Measurements from ENCODE around the gene LSM4.

LSM4 gene

GRCh38 chr19:18281082-18282020, 41.5 kb downstream of the LSM4 start, which contains the start of gene JUND:
Gene JUND, minus strand, starts transcription at chr19:18281622. Its CDS starts 138 bp downstream, at chr19:18281484.
- TF ChIP-seq ZBTB7A (IDR thresholded peaks at IDR 0.05; ENCODE audit: low read depth) (peak; percentile 40; the same call in 1 of the 2 replicates), YY1 (IDR thresholded peaks at IDR 0.05; ENCODE audit: low read depth) (peak; percentile 40; the same call in 1 of the 2 replicates), RAD21 (IDR thresholded peaks at IDR 0.05; ENCODE audit: low read depth) (no peak), CEBPB (IDR thresholded peaks at IDR 0.05) (peak; percentile 7; the same call in 1 of the 2 replicates), FOXM1 (IDR thresholded peaks at IDR 0.05; ENCODE audit: borderline replicate concordance, low read depth) (no peak), NFIC (IDR thresholded peaks at IDR 0.05) (no peak; the same call in 1 of the 2 replicates), MAX (IDR thresholded peaks at IDR 0.05) (no peak), EP300 (IDR thresholded peaks at IDR 0.05; ENCODE audit: borderline replicate concordance) (peak; percentile 28; the same call in 1 of the 2 replicates), EGR1 (IDR thresholded peaks at IDR 0.05) (no peak; the same call in 1 of the 2 replicates), CREB1 (IDR thresholded peaks at IDR 0.05; ENCODE audit: low read depth) (peak; percentile 68; the same call in 1 of the 2 replicates), TCF12 (IDR thresholded peaks at IDR 0.05; ENCODE audit: low read depth) (0 out of 2 replicates have a peak, but pooled peaks have one; percentile 14), TEAD4 (IDR thresholded peaks at IDR 0.05) (no peak), TAF1 (IDR thresholded peaks at IDR 0.05; ENCODE audit: low read depth) (peak; percentile 63)
- TF ChIP-seq, protein P1, sequence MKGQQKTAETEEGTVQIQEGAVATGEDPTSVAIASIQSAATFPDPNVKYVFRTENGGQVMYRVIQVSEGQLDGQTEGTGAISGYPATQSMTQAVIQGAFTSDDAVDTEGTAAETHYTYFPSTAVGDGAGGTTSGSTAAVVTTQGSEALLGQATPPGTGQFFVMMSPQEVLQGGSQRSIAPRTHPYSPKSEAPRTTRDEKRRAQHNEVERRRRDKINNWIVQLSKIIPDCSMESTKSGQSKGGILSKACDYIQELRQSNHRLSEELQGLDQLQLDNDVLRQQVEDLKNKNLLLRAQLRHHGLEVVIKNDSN (IDR thresholded peaks at IDR 0.05): no peak
- TF ChIP-seq, protein P2, sequence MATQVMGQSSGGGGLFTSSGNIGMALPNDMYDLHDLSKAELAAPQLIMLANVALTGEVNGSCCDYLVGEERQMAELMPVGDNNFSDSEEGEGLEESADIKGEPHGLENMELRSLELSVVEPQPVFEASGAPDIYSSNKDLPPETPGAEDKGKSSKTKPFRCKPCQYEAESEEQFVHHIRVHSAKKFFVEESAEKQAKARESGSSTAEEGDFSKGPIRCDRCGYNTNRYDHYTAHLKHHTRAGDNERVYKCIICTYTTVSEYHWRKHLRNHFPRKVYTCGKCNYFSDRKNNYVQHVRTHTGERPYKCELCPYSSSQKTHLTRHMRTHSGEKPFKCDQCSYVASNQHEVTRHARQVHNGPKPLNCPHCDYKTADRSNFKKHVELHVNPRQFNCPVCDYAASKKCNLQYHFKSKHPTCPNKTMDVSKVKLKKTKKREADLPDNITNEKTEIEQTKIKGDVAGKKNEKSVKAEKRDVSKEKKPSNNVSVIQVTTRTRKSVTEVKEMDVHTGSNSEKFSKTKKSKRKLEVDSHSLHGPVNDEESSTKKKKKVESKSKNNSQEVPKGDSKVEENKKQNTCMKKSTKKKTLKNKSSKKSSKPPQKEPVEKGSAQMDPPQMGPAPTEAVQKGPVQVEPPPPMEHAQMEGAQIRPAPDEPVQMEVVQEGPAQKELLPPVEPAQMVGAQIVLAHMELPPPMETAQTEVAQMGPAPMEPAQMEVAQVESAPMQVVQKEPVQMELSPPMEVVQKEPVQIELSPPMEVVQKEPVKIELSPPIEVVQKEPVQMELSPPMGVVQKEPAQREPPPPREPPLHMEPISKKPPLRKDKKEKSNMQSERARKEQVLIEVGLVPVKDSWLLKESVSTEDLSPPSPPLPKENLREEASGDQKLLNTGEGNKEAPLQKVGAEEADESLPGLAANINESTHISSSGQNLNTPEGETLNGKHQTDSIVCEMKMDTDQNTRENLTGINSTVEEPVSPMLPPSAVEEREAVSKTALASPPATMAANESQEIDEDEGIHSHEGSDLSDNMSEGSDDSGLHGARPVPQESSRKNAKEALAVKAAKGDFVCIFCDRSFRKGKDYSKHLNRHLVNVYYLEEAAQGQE (IDR thresholded peaks at IDR 0.05; ENCODE audit: low read depth): no peak

- TF ChIP-seq MAX (IDR thresholded peaks at IDR 0.05) (peak; percentile 87), TCF12 (IDR thresholded peaks at IDR 0.05; ENCODE audit: low read depth) (peak; percentile 71), EP300 (IDR thresholded peaks at IDR 0.05; ENCODE audit: borderline replicate concordance) (peak; percentile 25; the same call in 1 of the 2 replicates), ZBTB7A (IDR thresholded peaks at IDR 0.05; ENCODE audit: low read depth) (peak; percentile 55), TEAD4 (IDR thresholded peaks at IDR 0.05) (no peak), TAF1 (IDR thresholded peaks at IDR 0.05; ENCODE audit: low read depth) (0 out of 2 replicates have a peak, but pooled peaks have one; percentile 23)
- TF ChIP-seq, protein P2 (IDR thresholded peaks at IDR 0.05; ENCODE audit: low read depth): no peak
Measured at GRCh38 chr19:18280247-18281081, 42.4 kb downstream of the LSM4 start.

DNA sequence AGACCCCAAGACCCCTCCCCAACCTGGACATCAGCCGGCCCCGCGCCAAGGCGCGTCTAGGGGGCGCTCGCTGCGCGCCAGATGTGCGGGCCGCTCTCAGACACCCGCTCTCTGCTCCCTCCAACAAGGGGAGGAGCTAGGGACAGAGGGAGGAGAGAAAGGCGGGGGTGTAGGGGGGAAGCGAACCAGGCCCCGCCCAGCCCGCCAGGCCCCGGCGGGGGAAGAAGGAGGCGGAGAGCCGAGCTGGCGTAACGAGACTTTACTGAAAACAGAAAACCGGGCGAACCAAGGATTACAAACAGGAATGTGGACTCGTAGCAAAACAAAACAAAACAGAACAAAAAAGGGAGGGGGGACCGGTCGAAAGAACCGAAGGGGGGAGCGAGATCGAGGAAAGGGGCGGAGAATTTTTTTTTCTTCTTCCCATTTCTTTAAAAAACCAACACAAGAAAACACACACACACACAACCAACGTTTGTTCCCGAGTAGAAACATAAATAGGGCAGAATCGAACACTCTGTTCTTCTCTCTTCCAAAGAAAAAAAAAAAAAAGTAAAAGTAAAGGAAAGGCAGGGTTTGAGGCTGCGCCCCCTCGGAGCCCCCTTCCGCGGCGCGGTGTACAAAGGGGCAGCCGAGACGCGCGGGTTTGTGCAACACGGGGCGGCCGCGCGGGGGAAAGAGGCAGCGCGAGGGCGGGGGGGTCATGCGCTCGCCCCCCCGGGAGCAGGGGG, 43.2 kb downstream of the LSM4 start:
- TF ChIP-seq FOXM1 (IDR thresholded peaks at IDR 0.05; ENCODE audit: borderline replicate concordance, low read depth): no peak
- TF ChIP-seq MAX (IDR thresholded peaks at IDR 0.05): peak; percentile 42; the same call in 1 of the 2 replicates
- TF ChIP-seq YY1 (IDR thresholded peaks at IDR 0.05; ENCODE audit: low read depth): peak; percentile 32; the same call in 1 of the 2 replicates
- TF ChIP-seq, protein P2 (IDR thresholded peaks at IDR 0.05; ENCODE audit: low read depth): no peak
- peak; percentile 80 for TF ChIP-seq EGR1 (IDR thresholded peaks at IDR 0.05)
- TF ChIP-seq TAF1 (IDR thresholded peaks at IDR 0.05; ENCODE audit: low read depth): peak; percentile 38; the same call in 1 of the 2 replicates
- peak; percentile 56; the same call in 1 of the 2 replicates for TF ChIP-seq TCF12 (IDR thresholded peaks at IDR 0.05; ENCODE audit: low read depth)
- TF ChIP-seq CEBPB (IDR thresholded peaks at IDR 0.05): no peak
- no peak for TF ChIP-seq CREB1 (IDR thresholded peaks at IDR 0.05; ENCODE audit: low read depth)
- TF ChIP-seq EP300 (IDR thresholded peaks at IDR 0.05; ENCODE audit: borderline replicate concordance): no peak
- peak; percentile 81 for TF ChIP-seq RAD21 (IDR thresholded peaks at IDR 0.05; ENCODE audit: low read depth)
- TF ChIP-seq, protein P1 (IDR thresholded peaks at IDR 0.05): no peak
- TF ChIP-seq ZBTB7A (IDR thresholded peaks at IDR 0.05; ENCODE audit: low read depth): no peak; the same call in 1 of the 2 replicates
- TF ChIP-seq NFIC (IDR thresholded peaks at IDR 0.05): 0 out of 2 replicates have a peak, but pooled peaks have one; percentile 31
- peak; percentile 44; the same call in 1 of the 2 replicates for TF ChIP-seq TEAD4 (IDR thresholded peaks at IDR 0.05)
